Liver (tissue), 9 donors: ENCODE data around the gene ZNF777. TPM values are rescaled to one million over a fixed set of nuclear protein-coding genes. Genes with fewer than 3 reads are reported as not detected.

Experiments used
- DNase-seq: peaks from one replicate; pipeline ENCODE4 v3.0.0-alpha.2; 2017; ENCODE audit warnings: low spot score
- H3K27ac ChIP-seq, 2 donors: one replicate each; pipeline ENCODE4 v1.7.0; 2013; ENCODE audit warnings: inconsistent platforms in 2 of 2, low read length in 2 of 2, control low read depth in 1 of 2, low read depth in 1 of 2, mild to moderate bottlenecking in 1 of 2
- H3K27me3 ChIP-seq, 4 donors: one replicate each; pipeline versions ENCODE4 v1.6.1 to v1.7.0; 2013; ENCODE audit warnings: low read length in 3 of 4, inconsistent platforms in 1 of 4, mild to moderate bottlenecking in 1 of 4, moderate library complexity in 1 of 4; ENCODE audit not compliant: control insufficient read depth in 4 of 4, insufficient read depth in 4 of 4
- H3K36me3 ChIP-seq, 4 donors: one replicate each; pipeline versions ENCODE4 v1.6.1 to v1.7.0; 2013; ENCODE audit warnings: low read length in 3 of 4, mild to moderate bottlenecking in 3 of 4, low read depth in 1 of 4, moderate library complexity in 1 of 4; ENCODE audit not compliant: control insufficient read depth in 4 of 4, insufficient read depth in 3 of 4
- H3K4me1 ChIP-seq, 4 donors: one replicate each; pipeline versions ENCODE4 v1.6.1 to v1.7.0; 2013; ENCODE audit warnings: low read length in 3 of 4, mild to moderate bottlenecking in 3 of 4, moderate library complexity in 1 of 4; ENCODE audit not compliant: control insufficient read depth in 4 of 4, insufficient read depth in 4 of 4
- H3K4me3 ChIP-seq, 3 donors: one replicate each; pipeline versions ENCODE4 v1.6.1 to v1.7.0; 2013; ENCODE audit warnings: low read length in 3 of 3, control low read depth in 1 of 3, low read depth in 1 of 3, mild to moderate bottlenecking in 1 of 3
- H3K9ac ChIP-seq, 2 donors: one replicate each; pipeline ENCODE4 v1.7.0; 2013; ENCODE audit warnings: low read length in 2 of 2, mild to moderate bottlenecking in 2 of 2, moderate library complexity in 2 of 2, control low read depth in 1 of 2, low read depth in 1 of 2
- H3K9me3 ChIP-seq, 4 donors: one replicate each; pipeline versions ENCODE4 v1.6.1 to v1.7.0; 2013; ENCODE audit warnings: low read length in 3 of 4; ENCODE audit not compliant: control insufficient read depth in 4 of 4
- ATF3 ChIP-seq: IDR thresholded peaks from 2 replicates; pipeline ENCODE4 v1.6.1; 2016; ENCODE audit warnings: antibody characterized with exemption
- CTCF ChIP-seq: fragments of 150-350 bp; IDR thresholded peaks from 2 replicates; pipeline ENCODE4 v1.5.1; 2017; ENCODE audit warnings: improper control_type of control experiment, low read depth, low read length; ENCODE audit not compliant: missing input control
- EGR1 ChIP-seq, 2 donors: IDR thresholded peaks; 2 replicates each; pipeline ENCODE4 v1.6.1; 2016 to 2018; ENCODE audit warnings: antibody characterized with exemption in 2 of 2, low read depth in 2 of 2
- FOXA1 ChIP-seq: IDR thresholded peaks from 2 replicates; pipeline ENCODE4 v1.6.1; 2016; ENCODE audit warnings: antibody characterized with exemption
- FOXA2 ChIP-seq: IDR thresholded peaks from 2 replicates; pipeline ENCODE4 v1.6.1; 2016; ENCODE audit warnings: antibody characterized with exemption
- GABPA ChIP-seq, 2 donors: IDR thresholded peaks in 1 of 2; conservative IDR thresholded peaks in 1 of 2; 2 replicates each; pipeline ENCODE4 v1.6.1; 2016; ENCODE audit warnings: antibody characterized with exemption in 2 of 2, mild to moderate bottlenecking in 1 of 2, moderate library complexity in 1 of 2
- HNF4A ChIP-seq, 2 donors: conservative IDR thresholded peaks; 2 replicates each; pipeline ENCODE4 v1.6.1; 2016; ENCODE audit warnings: antibody characterized with exemption in 2 of 2, mild to moderate bottlenecking in 2 of 2
- HNF4G ChIP-seq: IDR thresholded peaks from 2 replicates; pipeline ENCODE4 v1.6.1; 2016; ENCODE audit warnings: antibody characterized with exemption
- JUND ChIP-seq, 2 donors: IDR thresholded peaks; 2 replicates each; pipeline ENCODE4 v1.6.1; 2016; ENCODE audit warnings: antibody characterized with exemption in 2 of 2
- MAX ChIP-seq: IDR thresholded peaks from 2 replicates; pipeline ENCODE4 v1.6.1; 2016; ENCODE audit warnings: antibody characterized with exemption
- NR2F2 ChIP-seq: IDR thresholded peaks from 2 replicates; pipeline ENCODE4 v1.6.1; 2016; ENCODE audit warnings: antibody characterized with exemption
- RAD21 ChIP-seq, 2 donors: IDR thresholded peaks; 2 replicates each; pipeline ENCODE4 v1.6.1; 2016; ENCODE audit warnings: antibody characterized with exemption in 2 of 2, mild to moderate bottlenecking in 2 of 2
- REST ChIP-seq: IDR thresholded peaks from 2 replicates; pipeline ENCODE4 v1.6.1; 2016; ENCODE audit warnings: antibody characterized with exemption, mild to moderate bottlenecking
- RXRA ChIP-seq, 2 donors: IDR thresholded peaks; 2 replicates each; pipeline ENCODE4 v1.6.1; 2017 to 2018; ENCODE audit warnings: antibody characterized with exemption in 2 of 2, mild to moderate bottlenecking in 1 of 2
- TAF1 ChIP-seq: conservative IDR thresholded peaks from 2 replicates; pipeline ENCODE4 v1.6.1; 2016; ENCODE audit warnings: antibody characterized with exemption, mild to moderate bottlenecking
- YY1 ChIP-seq: IDR thresholded peaks from 2 replicates; pipeline ENCODE4 v1.6.1; 2016; ENCODE audit warnings: antibody characterized with exemption, mild to moderate bottlenecking
- ZBTB33 ChIP-seq: IDR thresholded peaks from 2 replicates; pipeline ENCODE4 v1.6.1; 2016; ENCODE audit warnings: antibody characterized with exemption
- WGBS: extraction: QIAGEN DNeasy Blood & Tissue Kit; methylation state at CpG from one replicate; pipeline ENCODE4 v1.1.7; 2013; 5-methylcytosine and 5-hydroxymethylcytosine counted together
- polyA plus RNA-seq, 2 donors: library from polyadenylated mRNA; stranded (reverse) in 1 of 2; unstranded in 1 of 2; fragments of 200-250 nt in 1 of 2; fragments of >200 nt in 1 of 2; fragmentation: Nextera tagmentation in 1 of 2; extraction: Ambion mirVana in 1 of 2; gene quantifications; one replicate each; pipeline versions ENCODE4 v1.2.1 to v1.2.3, GENCODE V29; 2013 to 2015
- total RNA-seq, 2 donors: library from RNA; depleted of rRNA; stranded (reverse); fragments of >200 nt; gene quantifications; one replicate each; pipeline ENCODE4 v1.2.3, GENCODE V29; 2014
- donor health status: healthy.
- donor health status: healthy.
- donor health status: healthy.
- donor health status: healthy.
- donor health status: healthy.

The ZNF777 gene
- total and polyA plus RNA-seq, 4 donors, result 0.22 to 5.7 (median 4.1) TPM

- TF ChIP-seq REST (no peak), HNF4A (conservative IDR thresholded peaks at IDR 0.05) (no peak), HNF4G (no peak), ATF3 (no peak), GABPA (IDR thresholded peaks at IDR 0.05 in 1 of 2, conservative IDR thresholded peaks at IDR 0.05 in 1 of 2) (no peak)
Observed at GRCh38 chr7:149474309-149475120, 13.7 kb upstream of the ZNF777 start (continued).

- no peak overlapping the region for H3K9ac ChIP-seq
- no peak overlapping the region for H3K27ac ChIP-seq
- TF ChIP-seq MAX, result no peak
- no peak for TF ChIP-seq JUND (IDR thresholded peaks at IDR 0.05)
- no peak for TF ChIP-seq TAF1
- TF ChIP-seq HNF4G, result no peak
- TF ChIP-seq HNF4A (conservative IDR thresholded peaks at IDR 0.05), result no peak
- TF ChIP-seq REST, result no peak
- TF ChIP-seq NR2F2, result no peak
- TF ChIP-seq RAD21 (IDR thresholded peaks at IDR 0.05), result no peak
- no peak for TF ChIP-seq GABPA (IDR thresholded peaks at IDR 0.05 in 1 of 2, conservative IDR thresholded peaks at IDR 0.05 in 1 of 2)
- TF ChIP-seq FOXA1, result no peak
- TF ChIP-seq ATF3, result no peak
- TF ChIP-seq YY1, result no peak
- no peak for TF ChIP-seq FOXA2
- no peak for TF ChIP-seq RXRA (IDR thresholded peaks at IDR 0.05)
- no peak for TF ChIP-seq ZBTB33
- TF ChIP-seq CTCF, result no peak
- no peak for TF ChIP-seq EGR1 (IDR thresholded peaks at IDR 0.05; ENCODE audit: low read depth in 2 of 2)
- peaks cover 8 to 43% (median 25%) of the 10 kb centered on the region in 4 donors for H3K36me3 ChIP-seq
- H3K27me3 ChIP-seq, result no peaks in the 10 kb centered on the region
- no peak for DNase-seq
- H3K9me3 ChIP-seq, result no peaks in the 10 kb centered on the region
- no peaks in the 10 kb centered on the region for H3K4me1 ChIP-seq
- 94% methylated on average over 6 of the region's 6 CpGs for WGBS
- H3K4me3 ChIP-seq, result no peak overlapping the region
Observed at GRCh38 chr7:149473251-149473650, 12.4 kb upstream of the ZNF777 start.
